ENCODE measurements around the gene OR3A1. TPM values are rescaled to one million over a fixed set of nuclear protein-coding genes. Genes with fewer than 3 reads are reported as not detected.
"Not testable (repeated sequence)": the region's sequence is repeated elsewhere in the genome, so short reads cannot be mapped to it uniquely, and the experiment has no call there.

Gene OR3A1
- not detected for total RNA-seq

- no peak for TF ChIP-seq CTCF (IDR thresholded peaks at IDR 0.05)
- no peak for TF ChIP-seq POLR2A (IDR thresholded peaks at IDR 0.05)
- DNase-seq (ENCODE audit: low spot score in 2 of 2) = no peak
- H3K4me3 ChIP-seq (ENCODE audit: low read depth, poor library complexity, severe bottlenecking) = no peak within 1 kb of the TSS
- WGBS, 2 donors = 71 to 81% methylated on average over 6 of the region's 6 CpGs
- intact Hi-C loops (cut with DNase I; ENCODE audit: low total_unique reads) = no loop called here
Measured at GRCh38 chr17:3298260-3298659, at the start of gene OR3A1. Gene OR3A1, minus strand, starts transcription at chr17:3298360. Its CDS starts 5,778 bp downstream, at chr17:3292582.

GRCh38 chr17:3342782-3343181 is 44.6 kb upstream of the OR3A1 start:
- intact Hi-C loops (cut with DNase I; ENCODE audit: low total_unique reads); DNase-seq (ENCODE audit: low spot score in 2 of 2); H3K4me3 ChIP-seq (ENCODE audit: low read depth, poor library complexity, severe bottlenecking): not testable (repeated sequence)
- 83 to 93% methylated on average over 11 to 12 of the region's 12 CpGs for WGBS, 2 donors

- no peak overlapping the region for H3K4me3 ChIP-seq (ENCODE audit: low read depth, poor library complexity, severe bottlenecking)
- TF ChIP-seq CTCF (IDR thresholded peaks at IDR 0.05) (no peak), POLR2A (IDR thresholded peaks at IDR 0.05) (no peak)
- WGBS, 2 donors = 30 to 32% methylated on average over 4 of the region's 4 CpGs
- no peak for DNase-seq (ENCODE audit: low spot score in 2 of 2)
- intact Hi-C loops (cut with DNase I; ENCODE audit: low total_unique reads) = no loop called here
Measured at GRCh38 chr17:3335876-3336275, 37.7 kb upstream of the OR3A1 start.

GRCh38 chr17:3318336-3318735 is 20.2 kb upstream of the OR3A1 start:
- intact Hi-C loops (cut with DNase I; ENCODE audit: low total_unique reads) = no loop called here
- TF ChIP-seq POLR2A (IDR thresholded peaks at IDR 0.05) (no peak), CTCF (IDR thresholded peaks at IDR 0.05) (no peak)
- no peak for DNase-seq (ENCODE audit: low spot score in 2 of 2)
- H3K4me3 ChIP-seq (ENCODE audit: low read depth, poor library complexity, severe bottlenecking) = no peak overlapping the region
- 66 to 80% methylated on average over 5 of the region's 5 CpGs for WGBS, 2 donors

GRCh38 chr17:3316836-3317235 is 18.7 kb upstream of the OR3A1 start:
- H3K4me3 ChIP-seq (ENCODE audit: low read depth, poor library complexity, severe bottlenecking) = no peak overlapping the region
- intact Hi-C loops (cut with DNase I; ENCODE audit: low total_unique reads) = no loop called here
- no peak for DNase-seq (ENCODE audit: low spot score in 2 of 2)
- no peak for TF ChIP-seq CTCF (IDR thresholded peaks at IDR 0.05)
- no peak for TF ChIP-seq POLR2A (IDR thresholded peaks at IDR 0.05)
- 42 to 45% methylated on average over 3 of the region's 3 CpGs for WGBS, 2 donors

GRCh38 chr17:3308603-3309002 is 10.4 kb upstream of the OR3A1 start:
- 70 to 80% methylated on average over 4 of the region's 4 CpGs for WGBS, 2 donors
- intact Hi-C loops (cut with DNase I; ENCODE audit: low total_unique reads) = no loop called here
- H3K4me3 ChIP-seq (ENCODE audit: low read depth, poor library complexity, severe bottlenecking) = no peak overlapping the region
- DNase-seq (ENCODE audit: low spot score in 2 of 2) = no peak
- TF ChIP-seq POLR2A (IDR thresholded peaks at IDR 0.05) (no peak), CTCF (IDR thresholded peaks at IDR 0.05) (no peak)
